SK-N-SH treated with all-trans-retinoic acid at 6 μM for 48 hours (cell line): ENCODE measurements around the gene SLC6A19.

Source experiments
- BACH2 ChIP-seq: fragments of 250-450 bp; sonication (Bioruptor Pico); IDR thresholded peaks from 2 replicates; pipeline ENCODE4 v1.9.0; 2021; ENCODE audit warnings: mild to moderate bottlenecking, borderline replicate concordance
- ESRRG ChIP-seq: fragments of 250-450 bp; sonication (Bioruptor Pico); IDR thresholded peaks from 2 replicates; pipeline ENCODE4 v1.6.1; 2021; ENCODE audit warnings: mild to moderate bottlenecking
- ISL1 ChIP-seq: fragments of 250-450 bp; sonication (Bioruptor Pico); IDR thresholded peaks from 2 replicates; pipeline ENCODE4 v2.1.2; 2022; ENCODE audit warnings: mild to moderate bottlenecking, moderate library complexity
- OSR1 ChIP-seq: fragments of 250-450 bp; sonication (Bioruptor Pico); IDR thresholded peaks from 2 replicates; pipeline ENCODE4 v1.8.0; 2022; ENCODE audit warnings: moderate library complexity, mild to moderate bottlenecking, inconsistent platforms
- TCF4 ChIP-seq: fragments of 250-450 bp; sonication (Bioruptor Pico); IDR thresholded peaks from 2 replicates; pipeline ENCODE4 v1.8.0; 2021; ENCODE audit warnings: mild to moderate bottlenecking, moderate library complexity, borderline replicate concordance
- ZC3H10 ChIP-seq: fragments of 250-450 bp; sonication (Bioruptor Pico); IDR thresholded peaks from 2 replicates; pipeline ENCODE4 v1.5.1; 2021; ENCODE audit warnings: mild to moderate bottlenecking, moderate library complexity

DNA sequence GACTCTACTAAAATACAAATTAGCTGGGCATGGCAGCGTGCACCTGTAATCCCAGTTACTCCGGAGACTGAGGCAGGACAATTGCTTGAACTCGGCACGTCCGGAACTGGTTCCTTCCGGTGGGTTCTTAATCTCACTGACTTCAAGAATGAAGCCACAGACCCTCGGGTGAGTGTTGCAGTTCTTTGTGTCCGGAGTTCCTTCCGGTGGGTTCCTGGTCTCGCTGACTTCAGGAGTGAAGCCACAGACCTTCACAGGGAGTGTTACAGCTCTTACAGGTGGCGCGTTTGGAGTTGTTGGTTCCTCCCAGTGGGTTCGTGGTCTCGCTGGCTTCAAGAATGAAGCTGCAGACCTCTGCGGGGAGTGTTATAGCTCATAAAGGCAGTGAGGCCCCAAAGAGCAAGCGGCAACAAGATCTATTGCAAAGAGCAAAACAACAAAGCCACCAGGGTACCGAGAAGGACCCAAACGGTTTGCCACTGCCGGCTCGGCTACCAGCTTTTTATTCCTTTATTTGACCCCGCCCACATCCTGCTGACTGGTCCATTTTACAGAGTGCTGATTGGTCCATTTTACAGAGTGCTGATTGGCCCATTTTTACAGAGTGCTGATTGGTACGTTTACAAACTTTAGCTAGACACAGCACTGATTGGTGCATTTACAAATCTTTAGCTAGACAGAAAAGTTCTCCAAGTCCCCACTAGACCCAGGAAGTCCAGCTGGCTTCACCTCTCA, 28.6 kb upstream of the SLC6A19 start:
- no peak for TF ChIP-seq OSR1 (CRISPR knock-in tag)
- TF ChIP-seq ZC3H10 (CRISPR knock-in tag) = no peak
- no peak for TF ChIP-seq TCF4 (CRISPR knock-in tag)
- no peak for TF ChIP-seq ISL1 (CRISPR knock-in tag)
- no peak for TF ChIP-seq ESRRG (CRISPR knock-in tag)
- TF ChIP-seq BACH2 (CRISPR knock-in tag) = no peak
